Activated effector memory CD4-positive, alpha-beta T cell treated with anti-CD3 and anti-CD28 coated beads, Interleukin-2, amount 50 U/mL, for 16 hours (primary cell): Measurements from ENCODE around the gene ISCU.

Experiments used
- DNase-seq: peaks from one replicate; pipeline ENCODE4 v3.0.0-alpha.2; 2020

Gene ISCU

DNA sequence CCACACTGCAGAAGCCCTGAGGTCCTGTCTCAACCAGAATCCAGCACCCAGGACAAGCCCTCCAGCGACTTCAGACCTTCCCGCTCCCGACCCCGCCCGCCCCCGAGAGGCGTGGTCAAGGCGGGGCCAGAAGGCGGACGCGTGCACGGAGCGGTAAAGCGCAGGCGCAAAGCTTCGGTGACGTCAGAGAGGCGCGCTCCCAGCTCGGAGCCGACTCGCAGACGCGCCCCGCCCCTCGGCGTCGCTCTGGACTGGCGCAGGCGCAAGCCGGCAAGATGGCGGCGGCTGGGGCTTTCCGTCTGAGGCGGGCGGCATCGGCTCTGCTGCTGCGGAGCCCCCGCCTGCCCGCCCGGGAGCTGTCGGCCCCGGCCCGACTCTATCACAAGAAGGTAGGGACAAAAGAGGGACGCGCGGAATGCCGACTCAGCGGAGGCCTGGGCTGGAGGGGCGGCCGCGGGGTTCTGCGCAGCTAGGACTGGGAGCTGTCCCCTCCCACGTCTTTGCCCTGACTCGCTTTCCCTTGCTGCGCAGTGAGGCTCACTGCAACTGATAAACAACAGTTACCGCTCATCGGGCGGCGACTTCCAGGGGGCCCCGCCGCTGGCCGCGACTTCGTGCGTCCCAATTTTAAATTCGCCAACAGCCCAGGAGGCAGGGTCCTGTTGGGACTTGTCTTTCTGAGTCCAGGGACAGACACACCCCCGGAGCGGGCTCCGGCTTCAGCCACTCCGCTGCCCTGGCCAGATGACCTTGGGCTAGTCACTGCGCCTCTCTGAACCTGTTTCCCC lies at the start of gene ISCU:
Gene ISCU, plus strand, starts transcription at position 249 of the 788 bp plus-strand sequence. Its CDS starts 27 bp downstream, at position 276.
- DNase-seq: peak; percentile 100

DNA sequence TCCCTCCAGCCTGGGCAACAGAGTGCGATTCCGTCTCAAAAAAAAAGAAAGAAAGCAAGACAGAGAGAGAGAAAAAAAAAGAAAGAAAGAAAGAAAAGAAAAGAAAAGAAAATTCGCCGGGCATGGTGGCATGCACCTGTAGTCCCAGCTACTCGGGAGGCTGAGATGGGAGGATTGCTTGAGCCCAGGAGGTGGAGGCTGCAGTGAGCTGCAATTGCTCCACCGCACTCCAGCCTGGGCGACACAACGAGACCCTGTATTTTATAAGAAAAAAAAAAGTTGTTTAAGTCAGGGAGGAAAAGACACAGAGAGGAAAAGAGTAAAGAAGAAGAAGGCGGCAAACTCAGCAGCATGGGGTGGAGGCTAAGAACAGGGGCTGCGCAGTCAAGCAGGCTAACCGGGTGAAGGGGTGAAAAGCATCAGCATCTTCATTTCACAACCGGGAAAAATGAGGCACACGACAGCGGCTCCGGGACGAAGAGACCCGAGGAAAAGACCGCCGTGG lies 47.9 kb upstream of the ISCU start:
- no peak for DNase-seq

DNA sequence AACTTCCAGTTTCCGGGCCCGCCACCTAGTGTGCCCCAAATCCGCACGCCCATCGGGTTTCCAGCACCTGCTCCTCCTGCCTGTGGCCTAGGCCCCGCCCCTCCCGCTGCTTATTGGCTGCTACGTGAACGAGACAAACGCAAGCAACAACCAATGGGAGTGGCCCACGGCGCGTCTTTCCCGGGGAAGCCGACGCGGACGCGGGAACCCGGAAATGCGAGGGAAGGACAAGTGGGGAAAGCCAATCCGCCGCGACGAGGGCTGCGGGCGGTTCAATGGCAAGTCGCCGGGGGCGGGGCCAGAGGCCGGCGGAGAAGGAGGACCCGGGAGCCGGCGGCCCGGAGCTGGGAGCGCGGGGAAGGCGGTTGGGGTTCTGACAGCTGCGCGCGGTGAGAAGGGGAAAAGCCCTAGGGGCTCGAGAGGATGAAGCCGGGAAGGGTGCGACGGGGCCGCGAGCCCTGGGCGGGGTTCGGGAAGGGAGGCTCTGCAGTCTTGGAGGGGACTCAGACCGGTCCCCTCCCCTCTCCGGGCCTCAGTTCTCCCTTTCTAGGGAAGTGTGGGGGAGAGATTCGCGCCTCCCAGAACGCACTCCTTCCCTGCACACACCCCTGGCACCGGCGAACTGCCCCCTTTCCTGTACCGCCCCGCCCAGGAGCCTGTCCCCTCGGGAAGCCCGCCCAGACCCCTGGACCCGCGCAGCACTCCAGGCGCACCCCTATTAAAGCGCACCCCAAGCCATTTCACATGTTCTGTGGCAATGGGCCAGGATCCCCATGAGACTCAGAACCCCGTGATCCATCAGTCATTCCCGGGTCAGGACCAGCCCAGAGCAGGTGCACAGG lies 47.2 kb upstream of the ISCU start, which contains the start of gene FICD:
Gene FICD, plus strand, starts transcription at position 305 of the 842 bp plus-strand sequence. CDS start 1,696 bp downstream, outside the sequence.
- DNase-seq: peak; percentile 100

DNA sequence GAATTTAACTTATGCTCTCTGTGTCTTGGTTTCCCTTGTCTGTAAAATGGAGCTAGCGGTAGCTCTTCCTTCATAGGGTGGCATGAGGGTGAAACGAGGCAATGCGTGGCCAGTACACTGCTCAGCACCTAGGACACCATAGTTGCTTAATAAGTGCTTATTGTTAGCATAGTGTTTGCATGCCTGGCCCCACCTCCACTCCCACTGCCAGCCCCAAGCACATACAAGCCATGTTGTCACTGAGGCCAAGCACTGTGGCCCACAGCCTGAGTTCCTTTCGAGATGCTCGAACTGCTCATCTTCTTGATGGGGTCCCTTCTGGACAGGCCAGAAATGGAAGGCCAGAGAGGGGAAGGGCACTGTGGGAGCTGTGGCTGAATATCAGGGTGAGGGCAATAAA lies 46.5 kb upstream of the ISCU start:
- DNase-seq: no peak

DNA sequence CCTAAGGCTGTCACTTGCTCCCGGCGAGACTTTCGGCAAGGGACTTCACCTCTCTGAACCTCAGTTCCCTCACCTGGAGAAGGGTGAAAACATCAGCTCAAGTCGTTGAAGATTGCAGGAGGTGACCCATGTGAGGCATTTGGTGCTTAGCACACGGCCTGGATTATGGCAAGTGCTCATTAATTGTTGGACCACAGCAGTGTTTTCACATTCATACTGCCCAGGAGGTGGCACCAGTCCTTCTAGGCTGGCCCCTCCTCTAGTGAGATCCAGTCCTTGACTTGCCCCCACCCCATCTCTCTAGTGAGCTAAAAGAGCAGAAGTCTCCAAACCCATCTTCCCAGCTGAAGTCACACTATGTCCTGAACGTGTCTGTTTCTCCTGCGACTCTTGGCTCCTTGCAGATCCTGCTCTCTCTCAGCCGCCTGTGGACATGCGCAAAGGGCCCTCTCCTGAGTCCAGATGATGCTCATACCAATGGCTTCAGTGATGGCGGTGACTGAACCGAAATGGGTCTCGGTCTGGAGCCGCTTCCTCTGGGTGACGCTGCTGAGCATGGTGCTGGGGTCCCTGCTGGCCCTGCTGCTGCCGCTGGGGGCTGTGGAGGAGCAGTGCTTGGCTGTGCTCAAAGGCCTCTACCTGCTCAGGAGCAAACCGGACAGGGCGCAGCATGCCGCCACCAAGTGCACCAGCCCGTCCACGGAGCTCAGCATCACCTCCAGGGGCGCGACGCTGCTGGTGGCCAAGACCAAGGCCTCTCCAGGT lies 45.7 kb upstream of the ISCU start:
- no peak for DNase-seq

DNA sequence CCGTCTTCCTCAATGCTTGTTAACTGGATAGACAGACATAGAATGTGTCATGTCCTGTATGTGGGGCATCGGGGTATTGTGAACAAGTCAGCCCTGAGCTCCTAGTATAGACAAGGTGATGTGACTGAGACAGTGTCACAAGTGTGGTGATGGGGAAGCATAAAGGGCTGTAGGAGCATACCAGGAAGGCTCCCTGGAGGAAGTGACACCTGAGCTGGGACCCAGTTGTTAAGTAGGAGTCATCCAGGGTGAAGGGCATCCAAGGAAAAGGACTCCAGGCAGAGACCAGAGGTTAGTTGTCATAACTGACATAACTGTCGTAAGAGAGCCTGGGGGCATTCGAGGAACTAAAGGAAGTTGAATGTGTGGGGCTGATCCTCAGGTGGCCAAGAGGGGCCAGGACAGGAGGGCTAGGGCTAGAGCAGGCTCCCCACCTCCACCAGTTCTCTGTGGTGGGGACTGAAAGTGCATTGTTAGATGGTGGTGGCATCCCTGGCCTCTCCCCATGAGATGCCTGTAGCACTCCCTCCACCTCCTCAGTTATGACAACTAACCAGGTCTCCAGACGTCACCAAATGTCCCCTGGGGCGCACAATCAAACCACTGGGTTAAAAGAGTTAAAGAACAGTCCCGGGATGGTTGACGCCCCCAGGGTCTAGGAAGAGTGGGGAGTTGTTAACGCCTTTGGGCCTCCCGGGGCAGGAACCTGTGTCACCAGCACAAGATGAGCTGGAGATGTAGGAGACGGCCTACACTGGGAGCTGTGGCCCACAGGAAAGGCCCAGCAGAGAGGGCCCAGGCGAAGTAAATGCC lies 44.9 kb upstream of the ISCU start:
- no peak for DNase-seq

DNA sequence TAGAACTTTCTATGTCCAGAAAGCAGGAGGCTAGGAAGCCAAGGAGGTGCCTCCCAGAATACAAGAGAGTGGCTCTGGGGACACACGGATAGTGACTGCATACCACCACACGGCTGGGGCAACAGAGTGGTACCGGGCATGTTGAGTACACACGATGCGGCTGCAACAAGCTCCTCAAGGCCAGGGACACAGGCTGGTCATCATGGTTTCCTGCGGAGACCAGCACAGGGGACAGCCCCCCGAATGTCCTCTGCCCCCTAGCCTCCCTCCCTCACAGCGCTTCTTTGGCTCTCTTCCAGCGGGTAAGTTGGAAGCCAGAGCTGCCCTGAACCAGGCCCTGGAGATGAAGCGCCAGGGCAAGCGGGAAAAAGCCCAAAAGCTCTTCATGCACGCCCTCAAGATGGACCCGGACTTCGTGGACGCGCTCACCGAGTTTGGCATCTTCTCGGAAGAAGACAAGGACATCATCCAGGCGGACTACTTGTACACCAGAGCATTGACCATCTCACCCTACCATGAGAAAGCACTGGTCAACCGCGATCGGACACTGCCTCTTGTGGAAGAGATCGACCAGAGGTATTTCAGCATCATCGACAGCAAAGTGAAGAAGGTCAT lies 44.2 kb upstream of the ISCU start:
- DNase-seq: no peak

DNA sequence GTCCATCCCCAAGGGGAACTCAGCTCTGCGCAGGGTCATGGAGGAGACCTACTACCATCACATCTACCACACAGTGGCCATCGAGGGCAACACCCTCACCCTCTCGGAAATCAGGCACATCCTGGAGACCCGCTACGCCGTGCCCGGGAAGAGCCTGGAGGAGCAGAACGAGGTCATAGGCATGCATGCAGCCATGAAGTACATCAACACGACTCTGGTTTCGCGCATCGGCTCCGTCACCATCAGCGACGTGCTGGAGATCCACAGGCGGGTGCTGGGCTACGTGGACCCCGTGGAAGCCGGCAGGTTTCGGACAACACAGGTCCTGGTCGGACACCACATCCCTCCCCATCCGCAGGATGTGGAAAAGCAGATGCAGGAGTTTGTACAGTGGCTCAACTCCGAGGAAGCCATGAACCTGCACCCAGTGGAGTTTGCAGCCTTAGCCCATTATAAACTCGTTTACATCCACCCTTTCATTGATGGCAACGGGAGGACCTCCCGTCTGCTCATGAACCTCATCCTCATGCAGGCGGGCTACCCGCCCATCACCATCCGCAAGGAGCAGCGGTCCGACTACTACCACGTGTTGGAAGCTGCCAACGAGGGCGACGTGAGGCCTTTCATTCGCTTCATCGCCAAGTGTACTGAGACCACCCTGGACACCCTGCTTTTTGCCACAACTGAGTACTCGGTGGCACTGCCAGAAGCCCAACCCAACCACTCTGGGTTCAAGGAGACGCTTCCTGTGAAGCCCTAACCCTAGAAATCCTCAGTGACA lies 43.5 kb upstream of the ISCU start:
- DNase-seq: no peak

DNA sequence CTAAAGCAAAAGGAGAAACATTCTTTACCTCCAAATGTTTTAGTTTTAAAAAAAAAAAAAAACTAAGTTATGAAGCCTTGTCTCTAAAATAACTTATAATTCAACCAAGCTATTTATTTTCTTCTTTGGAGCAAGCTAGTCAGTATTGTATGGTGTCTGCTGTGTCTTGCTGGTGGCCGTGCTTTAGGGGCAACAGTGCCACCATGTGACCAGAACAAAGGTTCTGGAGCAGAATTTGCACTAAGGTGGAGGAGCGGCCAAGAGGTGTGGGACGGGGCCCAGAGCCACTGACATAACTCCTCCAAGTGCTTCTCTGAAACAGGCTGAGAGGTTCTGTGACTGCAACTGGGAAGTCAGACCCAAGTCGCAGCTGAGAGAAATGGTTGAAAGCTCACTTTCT lies 42.8 kb upstream of the ISCU start:
- no peak for DNase-seq

DNA sequence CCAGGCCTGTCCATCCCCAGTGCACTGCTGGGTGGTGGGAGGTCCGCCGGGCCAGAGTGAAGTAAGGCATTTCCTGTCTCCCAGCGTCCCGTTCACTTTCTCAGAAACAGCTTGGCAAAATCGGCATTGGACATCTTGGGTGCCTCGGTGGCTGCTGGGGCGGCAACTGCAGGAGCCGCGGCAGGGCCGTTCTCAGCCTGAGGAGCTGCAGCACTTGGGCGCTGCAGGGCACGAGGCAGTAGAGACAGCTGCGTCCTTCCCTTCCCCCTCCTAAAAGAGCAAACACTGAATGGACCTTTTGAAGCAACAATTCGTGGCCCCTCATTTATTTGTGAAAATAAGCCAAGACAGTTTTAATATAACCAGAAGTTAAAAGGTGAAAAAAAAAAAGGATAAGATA lies 39.0 kb upstream of the ISCU start:
- DNase-seq: no peak

DNA sequence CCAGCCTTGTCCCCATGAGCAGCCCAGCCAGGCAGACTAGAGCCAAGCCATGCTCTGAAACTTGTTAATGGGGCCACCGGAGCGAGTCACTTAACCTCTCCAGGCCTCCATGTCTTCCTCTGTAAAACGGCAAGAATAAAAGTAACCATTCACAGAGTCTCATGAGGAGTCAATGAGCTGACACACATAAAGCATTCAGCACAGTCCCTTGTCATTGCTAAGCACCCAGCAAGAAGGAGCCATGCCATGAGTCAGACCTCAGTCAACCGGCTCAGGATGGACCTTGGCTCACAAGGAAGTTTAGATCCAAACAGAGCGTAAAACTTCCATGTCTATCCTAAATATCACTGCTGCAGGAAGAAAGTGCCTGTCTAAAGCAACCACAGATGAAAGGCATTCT lies 36.7 kb upstream of the ISCU start:
- no peak for DNase-seq

DNA sequence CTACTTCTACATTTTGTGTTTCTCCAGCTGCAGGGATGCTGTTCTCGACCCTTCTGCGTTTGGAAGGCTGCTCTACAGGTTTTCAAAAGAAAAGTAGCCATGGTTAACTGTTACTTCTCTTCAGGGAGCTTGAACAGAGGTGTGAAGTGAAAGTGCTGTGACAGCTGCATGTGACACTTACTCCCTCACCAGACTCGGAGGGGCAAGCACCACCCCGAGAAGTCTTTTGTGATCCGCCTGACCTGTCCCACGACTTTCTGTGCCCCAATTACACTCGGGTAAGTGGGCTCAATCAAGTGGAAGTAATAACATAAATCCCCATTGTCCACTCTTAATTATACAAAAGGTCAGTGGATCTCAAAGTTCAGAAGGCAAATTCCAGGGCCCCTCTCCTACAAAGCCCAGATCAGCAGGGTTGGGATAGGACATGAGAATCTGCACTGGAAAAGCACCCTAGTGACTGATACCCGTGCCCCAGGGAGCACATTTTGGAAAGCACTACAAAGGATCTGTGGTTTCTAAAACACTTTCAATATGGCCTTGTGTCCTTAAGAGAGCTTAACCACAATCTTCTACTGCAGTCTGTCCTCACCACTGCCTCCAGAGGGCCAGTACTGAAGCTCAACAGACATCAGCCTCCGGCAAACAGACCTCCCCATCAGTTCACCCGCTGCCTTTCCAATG lies 35.8 kb upstream of the ISCU start:
- no peak for DNase-seq

DNA sequence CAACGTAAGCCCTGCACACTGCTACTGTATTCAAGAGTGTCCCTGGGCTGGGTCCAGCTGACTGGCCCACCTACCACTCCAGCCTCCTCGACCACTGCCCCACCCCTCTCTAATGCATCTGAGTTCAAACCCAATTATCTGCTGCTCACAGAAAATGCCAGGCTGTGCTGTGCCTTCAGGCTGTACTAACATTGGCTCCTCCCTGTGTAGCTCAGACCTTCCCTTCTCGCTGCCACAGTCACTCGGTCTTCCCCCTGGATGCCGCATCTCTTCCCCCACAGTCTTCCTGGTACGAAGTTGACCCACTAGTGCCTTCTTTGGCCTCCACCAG lies 35.3 kb upstream of the ISCU start:
- no peak for DNase-seq

DNA sequence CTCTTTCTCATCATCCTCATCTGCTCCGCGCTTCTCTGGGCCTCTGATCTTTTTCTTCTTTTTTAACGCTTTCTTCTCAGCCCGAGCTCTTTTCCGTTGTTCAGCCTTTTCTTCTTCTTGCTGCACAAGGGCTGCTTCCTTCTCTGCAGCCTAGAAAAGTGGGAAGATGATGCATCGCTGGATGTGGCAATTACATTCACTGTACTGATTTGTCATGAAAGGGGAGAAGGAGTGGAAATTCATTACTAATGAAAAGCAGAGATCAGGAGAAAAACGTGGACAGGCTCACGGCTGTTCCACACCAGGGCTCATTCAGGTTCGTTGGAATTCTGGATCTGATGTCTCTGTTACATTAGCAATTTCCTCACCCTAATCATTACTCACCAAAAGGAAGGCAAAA lies 32.2 kb upstream of the ISCU start:
- DNase-seq: no peak

DNA sequence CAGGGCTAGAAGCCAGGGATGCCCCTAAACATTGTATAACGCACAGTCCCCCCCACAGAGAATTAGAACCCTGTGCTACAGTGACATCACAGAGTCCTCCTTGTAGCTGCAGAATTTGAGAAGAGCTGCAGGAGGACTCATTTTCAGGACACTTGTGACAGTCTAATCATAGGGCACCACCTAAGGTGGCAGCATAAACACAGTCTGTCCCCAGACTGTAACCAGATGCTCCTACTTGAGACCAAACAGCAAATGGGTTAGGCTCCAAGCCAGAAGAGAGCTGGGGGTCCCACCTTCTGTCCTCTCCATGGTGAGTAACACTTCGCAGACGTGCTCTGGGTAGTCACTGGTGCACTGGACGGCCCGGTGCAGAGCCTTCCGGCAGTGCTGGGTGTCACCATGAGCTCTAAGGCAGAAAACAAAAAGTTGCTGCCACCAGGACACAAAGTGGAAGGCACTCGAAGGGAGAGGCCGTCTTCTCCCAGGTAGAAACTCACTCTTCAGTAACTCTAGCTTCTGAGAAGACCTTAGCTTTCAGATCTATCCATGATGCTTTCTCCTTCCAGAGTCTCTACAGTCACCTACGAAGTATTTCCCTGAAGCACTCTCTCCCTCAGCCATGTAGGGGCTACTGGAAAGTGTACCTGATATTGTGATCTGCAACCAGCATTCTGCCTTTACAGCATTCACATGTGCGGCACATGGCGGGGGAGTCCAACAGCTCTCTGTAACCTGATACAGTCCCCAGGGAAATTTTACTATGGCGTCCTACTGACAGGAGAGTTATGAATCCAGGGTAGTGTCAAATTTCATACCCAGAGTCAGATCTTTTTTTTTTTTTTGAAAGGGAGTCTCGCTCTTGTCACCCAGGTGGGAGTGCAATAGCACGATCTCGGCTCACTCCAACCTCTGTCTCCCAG lies 30.2 kb upstream of the ISCU start:
- no peak for DNase-seq

DNA sequence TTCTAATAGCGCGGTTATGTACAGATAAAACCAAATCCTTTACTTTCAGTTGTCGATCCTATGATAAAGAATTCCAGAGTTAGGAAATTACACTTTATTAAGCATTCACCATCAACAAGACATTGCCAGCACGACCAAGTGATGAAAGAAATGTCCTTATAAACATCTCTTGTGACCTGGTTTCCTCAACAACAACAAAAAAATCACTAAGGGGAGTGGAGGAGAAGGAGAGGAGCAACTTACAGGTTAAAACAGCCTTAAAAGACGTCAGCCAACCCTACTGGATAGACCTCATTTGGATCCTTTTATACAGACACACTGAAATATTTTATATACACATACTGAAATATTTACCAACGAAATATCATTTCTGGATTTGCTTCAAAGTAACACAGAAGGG lies 24.2 kb upstream of the ISCU start:
- no peak for DNase-seq

DNA sequence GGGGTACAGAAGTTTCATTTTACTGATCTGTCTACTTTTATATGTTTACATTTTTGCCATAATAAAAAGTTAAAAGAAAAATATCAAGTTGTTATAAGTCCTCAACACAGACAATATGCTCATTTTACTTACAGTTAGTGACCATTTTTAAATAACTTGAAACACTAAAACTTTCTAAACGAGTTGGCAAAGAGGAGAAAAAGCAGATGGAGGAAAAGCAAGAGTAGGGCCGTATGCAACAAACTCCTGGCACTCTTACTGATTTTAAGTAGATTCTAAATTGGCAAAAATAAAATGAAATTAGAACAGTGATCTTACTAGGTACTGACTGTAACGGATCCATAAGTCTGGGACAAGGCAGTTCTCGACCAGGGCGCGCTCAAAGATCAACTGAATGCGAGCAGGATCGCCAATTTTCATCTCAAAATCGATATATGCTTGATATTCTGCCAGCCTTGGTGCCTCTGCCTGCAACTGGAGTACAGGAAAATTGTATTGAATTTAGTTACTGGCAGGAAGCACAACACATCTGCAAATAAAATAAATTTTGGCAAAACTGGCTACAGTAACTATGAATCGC lies 23.7 kb upstream of the ISCU start:
- DNase-seq: no peak

DNA sequence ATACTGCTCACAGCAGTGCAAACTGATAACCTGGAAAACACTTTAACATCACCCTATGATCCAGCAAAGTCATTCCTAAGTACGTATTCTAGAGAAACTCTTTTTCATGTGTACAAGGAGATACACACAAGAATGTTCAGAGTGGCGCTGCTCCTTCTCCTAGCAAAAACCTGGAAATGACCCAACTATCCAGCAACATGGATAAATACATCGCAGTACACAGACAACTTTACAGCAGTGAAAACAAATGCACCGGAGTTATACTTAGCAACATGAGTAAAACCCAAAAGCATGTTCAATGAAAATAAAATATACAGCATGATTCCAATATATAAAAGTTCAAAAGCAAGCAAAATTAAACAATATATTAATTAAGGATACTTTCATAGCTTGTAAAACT lies 20.1 kb upstream of the ISCU start:
- no peak for DNase-seq

DNA sequence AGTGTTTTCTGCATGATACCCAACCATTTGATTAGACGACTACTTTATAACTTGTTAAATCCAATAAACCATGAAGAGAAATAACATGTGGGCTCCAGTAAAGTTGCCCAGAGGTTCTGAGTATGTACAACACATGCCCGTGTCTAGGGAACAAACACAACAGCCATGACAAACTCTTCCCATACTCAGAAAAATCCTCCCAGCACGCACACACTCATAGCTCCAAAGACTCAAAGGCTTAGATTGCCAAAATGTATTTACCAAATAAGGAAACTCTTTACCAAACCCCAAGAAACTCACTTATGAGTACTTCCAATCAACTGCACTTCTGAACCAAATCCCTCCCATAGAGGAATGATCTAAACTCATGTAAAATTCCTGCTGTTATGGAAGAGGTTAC lies 18.7 kb upstream of the ISCU start:
- no peak for DNase-seq
